Inferior parietal cortex (tissue), 1 donor: ENCODE measurements around the gene HACD3.
"Not testable (repeated sequence)": the region's sequence is repeated elsewhere in the genome, so short reads cannot be mapped to it uniquely, and the experiment has no call there.

Experiments used
- DNase-seq: peaks from one replicate; pipeline ENCODE4 v3.0.0-alpha.2; 2016; ENCODE audit errors: extremely low spot score

HACD3 gene

GRCh38 chr15:65599677-65600076 lies 69.4 kb downstream of the HACD3 start:
- DNase-seq = no peak

DNA sequence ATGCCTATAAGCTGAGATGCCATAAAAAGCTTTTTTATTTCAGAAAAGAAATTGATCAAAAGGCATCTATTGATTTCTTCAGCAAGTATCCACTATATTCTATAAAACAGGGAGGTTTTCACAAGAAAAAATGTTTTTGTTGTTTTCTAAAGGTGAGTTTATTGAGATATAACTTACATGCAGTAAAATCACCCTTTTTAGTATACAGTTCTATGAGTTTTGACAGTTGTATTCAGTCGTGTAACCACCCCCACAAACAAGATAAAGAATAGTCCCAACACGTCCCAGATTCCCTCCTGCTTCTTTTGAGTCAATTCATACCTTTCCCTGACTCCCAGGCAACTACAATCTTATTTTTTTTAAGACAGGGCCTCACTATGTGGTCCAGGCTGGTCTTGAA lies 72.9 kb downstream of the HACD3 start:
- no peak for DNase-seq

- DNase-seq = no peak
Measured at GRCh38 chr15:65603559-65603958, 73.3 kb downstream of the HACD3 start.

- DNase-seq = peak; percentile 95
Measured at GRCh38 chr15:65610871-65611718, 80.8 kb downstream of the HACD3 start, which contains the start of gene INTS14. INTS14 (minus strand) TSS chr15:65611131; CDS start chr15:65607380, 3,751 bp downstream.

DNA sequence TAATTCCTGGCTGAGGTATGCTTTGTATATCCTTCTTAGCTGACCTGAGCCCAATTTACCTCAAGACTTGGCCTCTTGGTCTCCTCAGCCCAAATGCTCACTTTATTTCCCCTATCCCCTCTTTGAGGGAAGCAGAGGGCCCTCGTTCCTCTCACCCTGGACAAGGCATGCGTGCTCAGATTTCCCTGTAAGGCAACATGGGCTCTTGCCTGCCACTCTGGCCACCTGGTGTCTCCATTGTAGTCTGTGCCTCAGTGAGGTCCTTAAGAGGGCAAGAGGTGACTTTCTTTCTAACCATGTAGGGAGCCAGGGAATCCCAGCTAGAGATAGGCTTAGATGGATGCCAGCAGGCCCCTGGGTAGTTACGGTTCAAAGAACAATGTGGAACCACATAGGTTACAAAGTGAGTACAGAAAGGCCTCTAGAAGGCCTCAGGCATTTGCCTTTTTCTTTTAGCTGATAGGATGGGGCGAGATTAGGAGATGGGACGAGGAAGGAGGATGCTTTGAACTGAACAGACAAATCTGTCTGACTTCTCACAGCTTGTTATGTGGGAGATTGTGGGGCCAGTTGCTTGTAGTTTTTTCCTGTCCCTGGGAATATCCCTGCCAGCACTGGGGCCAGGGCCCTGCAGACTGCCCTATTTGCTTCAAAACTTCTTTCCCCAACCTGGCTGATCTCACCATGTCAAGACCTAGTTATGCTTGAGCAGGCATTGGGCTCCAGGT lies 81.8 kb downstream of the HACD3 start:
- no peak for DNase-seq

DNA sequence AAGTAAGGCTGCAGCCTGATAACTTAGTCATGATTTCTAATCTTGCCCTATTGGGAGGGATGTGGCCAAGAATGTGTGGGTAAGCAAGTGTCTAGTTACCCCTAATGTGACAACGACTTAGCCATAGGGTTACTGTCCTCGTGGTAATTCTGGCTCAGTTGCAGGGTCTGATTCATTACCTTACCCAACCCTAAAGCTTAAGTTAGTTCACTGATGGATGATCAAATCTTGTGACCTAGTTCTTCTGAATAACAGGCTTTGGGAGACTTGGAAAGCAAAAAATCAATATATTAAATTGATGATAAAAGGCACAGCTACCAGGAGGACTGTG lies 82.3 kb downstream of the HACD3 start:
- no peak for DNase-seq

DNA sequence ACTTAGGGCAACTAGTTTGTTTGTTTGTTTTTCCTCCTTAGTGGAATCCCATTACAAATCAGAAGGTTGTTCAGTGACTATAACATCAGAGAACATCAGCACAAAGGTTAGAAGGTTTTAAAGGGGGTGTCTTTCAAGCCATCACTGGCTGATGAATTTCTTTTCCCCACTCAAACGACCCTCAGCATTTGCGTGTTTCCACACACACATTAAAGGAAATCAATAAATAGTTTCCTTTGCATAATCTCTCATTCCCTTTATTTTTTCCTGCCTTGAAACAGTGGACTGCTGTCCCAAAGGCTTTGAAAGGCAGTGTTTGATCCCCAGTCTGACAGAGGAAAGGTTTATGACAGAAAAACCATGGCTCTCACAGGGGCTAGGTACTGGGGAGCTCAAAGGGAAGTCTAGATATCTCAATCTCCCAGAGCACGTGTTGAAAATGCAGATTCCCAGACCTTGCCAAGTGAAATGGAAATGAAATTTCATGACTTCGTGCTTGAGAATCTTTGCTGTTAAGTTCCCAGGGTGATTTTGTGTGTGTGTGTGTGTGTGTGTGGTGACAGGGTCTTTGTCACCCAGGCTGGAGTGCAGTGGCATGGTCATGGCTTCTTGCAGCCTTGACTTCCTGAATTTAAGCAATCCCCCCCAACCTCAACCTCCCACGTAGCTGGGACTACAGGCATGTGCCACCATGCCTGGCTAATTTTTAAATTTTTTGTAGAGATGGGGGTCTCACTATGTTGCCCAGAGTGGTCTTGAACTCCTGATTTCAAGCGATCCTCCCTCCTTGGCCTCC lies 82.9 kb downstream of the HACD3 start:
- no peak for DNase-seq

GRCh38 chr15:65615887-65616286 lies 85.6 kb downstream of the HACD3 start:
- not testable (repeated sequence) for DNase-seq

DNA sequence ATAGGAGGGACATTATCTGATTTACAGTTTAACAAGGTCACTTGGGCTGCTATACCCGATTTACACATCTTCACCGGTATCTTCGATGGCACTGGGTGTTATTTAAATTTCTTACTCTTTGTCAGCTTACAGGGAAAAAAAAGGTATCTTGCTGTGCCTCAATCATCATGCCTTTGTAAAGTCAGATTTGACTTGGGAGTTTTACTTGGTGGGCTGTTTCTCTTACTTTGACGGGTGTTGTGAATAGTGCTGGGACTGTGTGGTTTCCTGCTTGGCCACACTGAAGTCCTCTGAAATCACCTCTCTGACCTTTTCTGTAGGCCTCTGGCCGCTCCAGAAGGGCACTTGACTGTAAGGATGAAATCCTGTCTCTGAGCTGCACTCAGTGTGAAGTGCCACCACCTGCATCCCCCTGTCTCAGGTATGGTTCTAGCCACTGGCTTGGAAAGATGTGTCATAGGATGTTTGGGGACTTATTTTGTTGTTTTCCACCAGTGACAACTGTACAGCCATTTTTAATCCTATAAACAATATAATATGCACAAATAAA lies 88.4 kb downstream of the HACD3 start:
- no peak for DNase-seq

GRCh38 chr15:65619626-65620290 lies 89.5 kb downstream of the HACD3 start:
- DNase-seq = no peak

DNA sequence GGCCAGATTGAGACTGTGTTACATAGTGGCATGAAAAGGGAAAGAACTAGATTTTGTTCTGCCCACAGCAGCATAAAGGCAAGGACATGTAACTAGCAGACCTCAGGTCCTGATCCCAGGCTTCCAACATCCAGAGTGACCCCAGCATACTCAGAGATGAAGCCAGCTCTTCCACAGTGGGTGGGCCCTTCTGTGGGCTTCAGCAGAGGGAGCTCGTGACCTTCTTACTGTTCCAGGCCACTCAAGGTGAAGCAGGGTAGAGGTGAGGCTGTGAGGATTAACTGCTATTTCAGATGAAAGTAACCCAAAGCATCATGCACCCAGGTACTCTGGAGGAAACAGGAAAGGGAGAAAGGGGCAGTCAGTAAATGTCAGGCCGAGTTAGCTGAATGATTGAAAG lies 90.6 kb downstream of the HACD3 start:
- no peak for DNase-seq

GRCh38 chr15:65621638-65622037 lies 91.4 kb downstream of the HACD3 start, which contains the start of gene SLC24A1:
SLC24A1 (plus strand) TSS chr15:65621938; CDS start chr15:65624081, 2,143 bp downstream.
- DNase-seq = no peak

- no peak for DNase-seq
Measured at GRCh38 chr15:65623103-65623502, 92.8 kb downstream of the HACD3 start.

DNA sequence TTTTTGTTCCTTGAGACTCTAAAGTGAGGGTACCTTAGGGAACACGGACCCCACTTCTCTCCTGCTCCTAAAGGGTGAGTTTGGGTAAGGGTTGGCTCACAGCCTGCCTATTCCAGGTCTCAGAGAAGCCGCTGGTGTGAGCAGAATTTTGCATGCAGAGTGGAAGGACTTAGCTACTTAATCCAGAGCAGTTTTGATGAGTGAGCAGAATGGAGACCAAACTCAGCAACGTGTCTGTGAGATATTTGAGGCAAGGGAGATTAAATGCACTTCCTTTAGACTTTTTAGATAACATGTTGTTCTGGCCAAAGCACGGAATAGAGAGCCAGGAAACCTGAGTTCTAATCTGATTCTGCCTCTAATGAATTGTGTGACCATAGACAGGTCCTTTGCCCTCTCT lies 96.6 kb downstream of the HACD3 start:
- no peak for DNase-seq
